Fibroblast of mammary gland (primary cell): Measurements from ENCODE around the gene CISTR.
"Not testable (repeated sequence)": the region's sequence is repeated elsewhere in the genome, so short reads cannot be mapped to it uniquely, and the experiment has no call there.

Experiments
- DNase-seq: peaks from one replicate; pipeline ENCODE4 v3.0.0-alpha.2; 2010; ENCODE audit warnings: low read depth
- H3K4me3 ChIP-seq: 2 replicates; pipeline ENCODE4 v1.5.1; 2011; ENCODE audit warnings: low read depth, mild to moderate bottlenecking, low read length, moderate library complexity; ENCODE audit not compliant: control insufficient read depth
- CTCF ChIP-seq: conservative IDR thresholded peaks from 2 replicates; pipeline ENCODE4 v1.5.1; 2011; ENCODE audit warnings: low read depth, low read length, inconsistent platforms; ENCODE audit not compliant: control insufficient read depth, insufficient read depth

CISTR gene

GRCh38 chr12:53788892-53789291 lies 37.1 kb upstream of the CISTR start:
- DNase-seq, result no peak
- TF ChIP-seq CTCF, result no peak
- no peak overlapping the region for H3K4me3 ChIP-seq

- no peak for TF ChIP-seq CTCF
- no peak for DNase-seq
- H3K4me3 ChIP-seq, result no peak overlapping the region
Measured at GRCh38 chr12:53786411-53786810, 34.6 kb upstream of the CISTR start.

GRCh38 chr12:53785161-53785560 lies 33.4 kb upstream of the CISTR start:
- no peak for DNase-seq
- TF ChIP-seq CTCF, result no peak
- H3K4me3 ChIP-seq, result no peak overlapping the region

GRCh38 chr12:53782093-53782703 lies 30.4 kb upstream of the CISTR start:
- DNase-seq, result no peak
- H3K4me3 ChIP-seq, result no peak overlapping the region
- no peak for TF ChIP-seq CTCF

GRCh38 chr12:53781228-53781801 lies 29.5 kb upstream of the CISTR start:
- TF ChIP-seq CTCF, result no peak
- no peak overlapping the region for H3K4me3 ChIP-seq
- no peak for DNase-seq

GRCh38 chr12:53780323-53780722 lies 28.5 kb upstream of the CISTR start:
- no peak overlapping the region for H3K4me3 ChIP-seq
- TF ChIP-seq CTCF, result no peak
- no peak for DNase-seq

GRCh38 chr12:53779679-53780078 lies 27.9 kb upstream of the CISTR start:
- H3K4me3 ChIP-seq, DNase-seq: not testable (repeated sequence)
